Large intestine (tissue), 3 donors: Measurements from ENCODE around the gene DIS3L2. TPM values are rescaled to one million over a fixed set of nuclear protein-coding genes. Genes with fewer than 3 reads are reported as not detected.
"Not testable (repeated sequence)": the region's sequence is repeated elsewhere in the genome, so short reads cannot be mapped to it uniquely, and the experiment has no call there.

Experiments used
- DNase-seq, 2 donors: peaks; one replicate each; pipeline versions ENCODE4 v3.0.0 to v3.0.0-alpha.2; 2013
- H3K27ac ChIP-seq: one replicate; pipeline ENCODE4 v1.5.1; 2013; ENCODE audit warnings: low read length
- H3K27me3 ChIP-seq: 2 replicates; pipeline ENCODE4 v1.6.1; 2013; ENCODE audit warnings: low read length; ENCODE audit not compliant: control insufficient read depth, insufficient read depth
- H3K36me3 ChIP-seq: 2 replicates; pipeline ENCODE4 v1.6.1; 2013; ENCODE audit warnings: low read length; ENCODE audit not compliant: control insufficient read depth, insufficient read depth
- H3K4me1 ChIP-seq: one replicate; pipeline ENCODE4 v1.6.1; 2013; ENCODE audit warnings: low read length; ENCODE audit not compliant: control insufficient read depth, insufficient read depth
- H3K4me3 ChIP-seq: one replicate; pipeline ENCODE4 v1.5.1; 2013; ENCODE audit warnings: low read length
- H3K9me3 ChIP-seq: one replicate; pipeline ENCODE4 v1.6.1; 2013; ENCODE audit warnings: mild to moderate bottlenecking, low read depth, low read length, moderate library complexity; ENCODE audit not compliant: control insufficient read depth
- WGBS: methylation state at CpG from one replicate; pipeline ENCODE4 v1.1.5; 2013; ENCODE audit warnings: low lambda C conversion rate; ENCODE audit not compliant: insufficient coverage; 5-methylcytosine and 5-hydroxymethylcytosine counted together
- polyA plus RNA-seq: library from polyadenylated mRNA; unstranded; fragments of 120-200 nt; gene quantifications from one replicate; pipeline ENCODE4 v1.2.1, GENCODE V29; 2013

DIS3L2 gene
- polyA plus RNA-seq, 1 donor = 23.6 TPM

DNA sequence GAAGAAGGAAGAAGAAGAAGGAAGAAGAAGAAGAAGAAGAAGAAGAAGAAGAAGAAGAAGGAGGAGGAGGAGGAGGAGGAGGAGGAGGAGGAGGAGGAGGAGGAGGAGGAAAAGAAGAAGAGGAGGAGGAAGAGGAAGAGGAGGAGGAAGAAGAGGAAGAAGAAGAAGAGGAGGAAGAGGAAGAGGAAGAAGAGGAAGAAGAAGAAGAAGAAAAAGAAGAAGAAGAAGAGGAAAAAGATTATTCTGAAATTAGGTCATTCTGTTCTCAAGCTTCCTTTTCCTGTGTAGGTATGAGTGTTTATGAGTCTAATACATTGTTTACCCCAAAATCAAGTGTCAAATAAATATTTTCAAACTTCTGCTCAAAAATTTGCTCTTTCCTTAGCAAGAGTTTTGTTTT lies 423.5 kb downstream of the DIS3L2 start:
- DNase-seq, H3K27ac ChIP-seq, H3K4me1 ChIP-seq, H3K36me3 ChIP-seq, H3K4me3 ChIP-seq: not testable (repeated sequence)
- Histone ChIP-seq H3K27me3 (peaks cover 86% of the 10 kb centered on the region), H3K9me3 (peaks cover 18% of the 10 kb centered on the region)

- Histone ChIP-seq H3K27me3 (peaks cover 94% of the 10 kb centered on the region), H3K27ac (no peak overlapping the region)
- 0% methylated on average over 1 of the region's 24 CpGs for WGBS
Observed at GRCh38 chr2:232385660-232386489, 424.4 kb downstream of the DIS3L2 start.

DNA sequence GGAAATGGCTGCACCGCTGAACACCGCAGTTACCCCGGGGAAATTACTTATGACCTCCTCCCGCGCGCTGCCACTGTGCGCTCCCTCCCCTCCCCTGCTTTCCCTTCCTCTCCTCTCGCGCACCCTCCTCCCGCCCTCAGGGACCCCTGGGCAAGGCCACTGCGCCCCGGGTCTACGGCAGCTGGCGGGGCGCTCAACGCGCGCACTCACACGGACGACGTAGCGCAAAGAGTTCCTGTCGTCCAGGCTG lies 424.9 kb downstream of the DIS3L2 start:
- H3K4me3 ChIP-seq = no peak overlapping the region
- peak in 1 of 2 donors; percentile 18 for DNase-seq
- peaks cover 96% of the 10 kb centered on the region for H3K27me3 ChIP-seq
- peaks cover 18% of the 10 kb centered on the region for H3K9me3 ChIP-seq
- no peaks in the 10 kb centered on the region for H3K4me1 ChIP-seq
- no peak overlapping the region for H3K27ac ChIP-seq
- no CpG with 5 or more reads among the region's 23 CpGs for WGBS
- no peaks in the 10 kb centered on the region for H3K36me3 ChIP-seq

More at GRCh38 chr2:232385660-232386489, 424.4 kb downstream of the DIS3L2 start:
- Histone ChIP-seq H3K36me3 (no peaks in the 10 kb centered on the region), H3K4me3 (no peak overlapping the region), H3K9me3 (peaks cover 18% of the 10 kb centered on the region), H3K4me1 (no peaks in the 10 kb centered on the region)
- DNase-seq = peak in 1 of 2 donors; percentile 12

Other genes starting within 250 kb of the DIS3L2 start
- gene PDE6D, start 180.4 kb upstream of the DIS3L2 start, polyA plus RNA-seq = 16.6 TPM
- gene COPS7B, start 175.3 kb upstream of the DIS3L2 start, polyA plus RNA-seq = 41.9 TPM
- gene NPPC, start 35.3 kb upstream of the DIS3L2 start, polyA plus RNA-seq = 0.87 TPM